ENCODE results near the gene CCDC191. TPM values are rescaled to one million over a fixed set of nuclear protein-coding genes. Genes with fewer than 3 reads are reported as not detected.
A peak's percentile ranks its signal among the peaks of the same experiment; 100 is the strongest.

CCDC191 gene, protein sequence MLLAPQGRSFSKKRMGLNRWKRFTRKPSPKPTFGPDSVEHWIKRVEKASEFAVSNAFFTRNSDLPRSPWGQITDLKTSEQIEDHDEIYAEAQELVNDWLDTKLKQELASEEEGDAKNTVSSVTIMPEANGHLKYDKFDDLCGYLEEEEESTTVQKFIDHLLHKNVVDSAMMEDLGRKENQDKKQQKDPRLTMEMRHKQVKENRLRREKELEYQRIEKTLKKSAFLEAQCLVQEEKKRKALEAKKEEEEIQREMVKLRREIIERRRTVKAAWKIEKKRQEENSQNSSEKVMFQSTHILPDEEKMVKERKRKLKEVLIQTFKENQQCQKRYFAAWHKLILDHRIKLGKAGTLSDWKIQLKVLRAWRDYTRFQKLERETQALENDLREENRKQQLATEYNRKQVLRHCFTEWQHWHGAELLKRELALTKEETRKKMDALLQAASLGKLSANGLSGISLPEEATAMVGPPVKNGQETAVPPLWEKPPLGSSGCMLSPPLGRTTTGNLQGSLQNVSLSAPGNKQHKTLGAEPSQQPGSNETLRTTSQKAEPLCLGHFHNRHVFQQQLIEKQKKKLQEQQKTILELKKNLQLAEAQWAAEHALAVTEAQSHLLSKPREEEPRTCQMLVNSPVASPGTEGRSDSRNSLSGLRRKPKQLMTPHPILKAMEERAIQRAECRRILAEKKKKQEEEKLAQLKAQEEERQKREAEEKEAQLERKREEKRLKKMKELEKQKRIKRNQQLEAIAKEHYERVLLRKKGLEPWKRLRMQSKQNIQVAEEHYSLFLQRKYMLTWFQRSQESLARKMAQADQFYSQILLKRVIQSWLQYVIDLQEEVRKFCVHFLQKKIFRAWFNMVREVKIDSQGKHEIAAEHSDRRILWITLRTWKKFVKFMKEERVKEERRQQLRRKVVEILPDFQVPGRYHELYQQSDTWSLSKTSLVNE
- under 1 TPM; 0.29 to 0.82 (median 0.42) TPM for total RNA-seq

DNA sequence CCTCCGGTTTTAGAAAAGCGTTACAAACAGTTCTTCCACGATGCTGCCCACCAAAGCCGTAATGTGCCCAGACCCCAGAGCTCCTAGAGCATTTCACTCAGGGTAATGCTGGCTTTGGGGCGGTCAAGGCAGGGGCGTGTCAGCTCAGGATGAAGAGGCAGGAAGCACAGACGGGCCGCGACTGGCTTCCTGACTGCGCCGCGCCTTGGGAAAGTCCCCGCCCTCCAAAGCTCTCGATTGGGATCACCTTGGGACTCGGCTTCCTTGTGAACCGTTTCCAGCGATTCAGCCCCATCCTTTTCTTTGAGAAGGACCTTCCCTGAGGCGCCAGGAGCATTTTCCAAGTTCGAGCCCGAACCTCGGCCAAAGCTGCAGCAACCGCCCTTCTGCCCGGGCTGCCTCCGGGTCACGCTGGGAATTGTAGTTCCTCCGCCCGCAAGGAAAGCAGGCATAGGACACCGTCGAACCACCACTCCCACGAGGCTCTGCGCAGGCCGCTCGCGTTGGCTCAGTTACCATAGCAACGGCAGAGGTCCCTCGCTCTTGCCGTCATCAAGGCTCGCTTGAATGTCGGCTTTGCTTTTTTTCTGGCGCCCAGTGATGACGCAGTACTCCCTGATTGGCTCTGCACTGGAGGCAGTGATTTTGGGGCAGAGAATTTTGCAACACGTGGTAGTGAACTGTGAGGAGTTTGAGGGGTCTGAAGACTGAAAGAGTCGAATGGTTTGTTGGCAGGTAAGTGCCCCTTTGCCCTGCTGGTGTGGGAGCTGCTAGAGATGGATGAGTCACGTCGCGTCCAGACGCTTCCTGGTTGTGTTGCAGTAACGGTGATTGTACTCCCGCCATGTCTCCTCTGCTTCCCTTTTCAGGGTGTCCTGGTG is at the start of gene CCDC191, which contains the start of gene QTRT2:
CCDC191 (minus strand) TSS at position 397 of the 881 bp plus-strand sequence; CDS start at position 337, 60 bp downstream.
QTRT2 (plus strand) TSS at position 608 of the 881 bp plus-strand sequence. CDS start 8,521 bp downstream, outside the sequence.
- in situ Hi-C loops (cut with MboI; ENCODE audit: low sequenced_read_pairs in 4 of 4) (loop anchor here in 3 of 4 donors (10.0 to 25.0 kb wide), 5 partner anchors 212 to 1494 kb away; partner anchors contain the start of genes ATP6V1A (in 2 of the 3), NAA50 (in 2 of the 3), ATG3 (in 1 of the 3) and SLC35A5 (in 1 of the 3)), intact Hi-C loops (cut with DNase I; ENCODE audit: low total_unique reads) (loop anchor here (1.0 to 10.0 kb wide), 5 partner anchors 109 to 1042 kb away; partner anchors contain the start of genes ATP6V1A, GRAMD1C, NAA50 and USF3)
- H3K27me3 ChIP-seq = no peaks in the 10 kb centered on the region
- peak; percentile 99 for DNase-seq
- peak; percentile 97 to 98 for ATAC-seq
- TF ChIP-seq POLR2A (IDR thresholded peaks at IDR 0.05) = no peak
- TF ChIP-seq, protein P1, sequence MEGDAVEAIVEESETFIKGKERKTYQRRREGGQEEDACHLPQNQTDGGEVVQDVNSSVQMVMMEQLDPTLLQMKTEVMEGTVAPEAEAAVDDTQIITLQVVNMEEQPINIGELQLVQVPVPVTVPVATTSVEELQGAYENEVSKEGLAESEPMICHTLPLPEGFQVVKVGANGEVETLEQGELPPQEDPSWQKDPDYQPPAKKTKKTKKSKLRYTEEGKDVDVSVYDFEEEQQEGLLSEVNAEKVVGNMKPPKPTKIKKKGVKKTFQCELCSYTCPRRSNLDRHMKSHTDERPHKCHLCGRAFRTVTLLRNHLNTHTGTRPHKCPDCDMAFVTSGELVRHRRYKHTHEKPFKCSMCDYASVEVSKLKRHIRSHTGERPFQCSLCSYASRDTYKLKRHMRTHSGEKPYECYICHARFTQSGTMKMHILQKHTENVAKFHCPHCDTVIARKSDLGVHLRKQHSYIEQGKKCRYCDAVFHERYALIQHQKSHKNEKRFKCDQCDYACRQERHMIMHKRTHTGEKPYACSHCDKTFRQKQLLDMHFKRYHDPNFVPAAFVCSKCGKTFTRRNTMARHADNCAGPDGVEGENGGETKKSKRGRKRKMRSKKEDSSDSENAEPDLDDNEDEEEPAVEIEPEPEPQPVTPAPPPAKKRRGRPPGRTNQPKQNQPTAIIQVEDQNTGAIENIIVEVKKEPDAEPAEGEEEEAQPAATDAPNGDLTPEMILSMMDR (IDR thresholded peaks at IDR 0.05 in 4 of 5, conservative IDR thresholded peaks at IDR 0.05 in 1 of 5) = no peak
- H3K4me1 ChIP-seq = peaks cover 10 to 19% of the 10 kb centered on the region in 2 donors
- peak within 1 kb of the TSS; percentile 79 to 83 (median 82) for H3K27ac ChIP-seq
- H3K36me3 ChIP-seq = no peaks in the 10 kb centered on the region
- no peaks in the 10 kb centered on the region for H3K9me3 ChIP-seq
- peak within 1 kb of the TSS; percentile 76 to 87 (median 82) for H3K4me3 ChIP-seq

DNA sequence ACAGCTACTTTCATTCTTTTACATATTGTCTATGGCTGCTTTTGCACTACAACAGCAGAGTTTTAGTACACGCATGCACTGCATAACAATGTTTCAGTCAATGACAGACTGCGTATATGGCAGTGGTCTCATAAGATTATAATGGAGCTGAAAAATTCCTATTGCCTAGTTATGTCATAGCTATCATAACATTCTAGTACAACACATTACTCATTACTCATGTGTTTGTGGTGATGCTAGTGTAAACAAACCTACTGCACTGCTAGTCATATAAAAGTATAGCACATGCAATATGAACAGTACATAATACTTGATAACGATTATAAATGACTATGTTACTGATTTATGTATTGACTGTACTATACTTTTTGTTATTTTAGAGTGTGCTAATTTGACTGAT is 48.1 kb upstream of the CCDC191 start:
- ATAC-seq = no peak
- Histone ChIP-seq H3K9me3 (no peaks in the 10 kb centered on the region), H3K4me3 (no peak overlapping the region), H3K27ac (no peak overlapping the region), H3K27me3 (no peaks in the 10 kb centered on the region), H3K36me3 (no peaks in the 10 kb centered on the region), H3K4me1 (no peaks in the 10 kb centered on the region)
- in situ Hi-C loops (cut with MboI; ENCODE audit: low sequenced_read_pairs in 4 of 4) = no loop called here
- no peak for DNase-seq
- intact Hi-C loops (cut with DNase I; ENCODE audit: low total_unique reads) = no loop called here
- TF ChIP-seq POLR2A (IDR thresholded peaks at IDR 0.05) = no peak
- TF ChIP-seq, protein P1 (IDR thresholded peaks at IDR 0.05 in 4 of 5, conservative IDR thresholded peaks at IDR 0.05 in 1 of 5) = no peak

DNA sequence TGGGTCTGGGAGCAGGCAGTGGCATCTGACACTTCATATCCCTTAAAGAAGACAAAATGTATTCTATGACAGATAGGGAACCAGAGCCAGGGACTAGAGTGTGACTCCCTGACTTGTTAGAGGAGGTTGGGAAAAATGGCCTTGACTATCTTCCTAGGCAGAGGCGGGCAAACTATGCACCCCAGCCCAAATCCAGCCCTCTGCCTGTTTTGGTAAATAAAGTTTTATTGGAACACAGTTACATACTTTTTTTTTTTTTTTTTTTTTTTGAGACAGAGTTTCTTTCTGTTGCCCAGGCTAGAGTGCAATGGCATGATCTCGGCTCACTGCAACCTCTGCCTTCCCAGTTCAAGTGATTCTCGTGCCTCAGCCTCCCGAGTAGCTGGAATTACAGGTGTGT is 47.5 kb upstream of the CCDC191 start:
- Histone ChIP-seq H3K4me1 (no peaks in the 10 kb centered on the region), H3K9me3 (no peaks in the 10 kb centered on the region)

More for the DNA sequence above, 47.5 kb upstream of the CCDC191 start:
- DNase-seq (no peak), ATAC-seq (no peak)
- Histone ChIP-seq H3K4me3 (no peak overlapping the region), H3K27ac (no peak overlapping the region), H3K36me3 (no peaks in the 10 kb centered on the region), H3K27me3 (no peaks in the 10 kb centered on the region)
- no peak for TF ChIP-seq POLR2A (IDR thresholded peaks at IDR 0.05)
- TF ChIP-seq, protein P1 (IDR thresholded peaks at IDR 0.05 in 4 of 5, conservative IDR thresholded peaks at IDR 0.05 in 1 of 5) = no peak
- intact Hi-C loops (cut with DNase I; ENCODE audit: low total_unique reads) (no loop called here), in situ Hi-C loops (cut with MboI; ENCODE audit: low sequenced_read_pairs in 4 of 4) (no loop called here)

Data from gastrocnemius medialis (tissue), 4 donors.